AG20443 (cell line): ENCODE measurements around the gene SLC2A9.

Experiments used
- DNase-seq: peaks from one replicate; pipeline ENCODE4 v3.0.0; 2012; ENCODE audit warnings: low spot score, mixed read lengths

SLC2A9 gene

GRCh38 chr4:10020106-10020505, 1.2 kb downstream of the SLC2A9 start:
- no peak for DNase-seq

- DNase-seq = no peak
Measured at GRCh38 chr4:10019521-10020051, 1.7 kb downstream of the SLC2A9 start.

GRCh38 chr4:10018818-10019461, 2.4 kb downstream of the SLC2A9 start:
- DNase-seq = peak; percentile 98

- DNase-seq = no peak
Measured at GRCh38 chr4:10017037-10017893, 4.0 kb downstream of the SLC2A9 start.

GRCh38 chr4:10016169-10016568, 5.1 kb downstream of the SLC2A9 start:
- DNase-seq = no peak

- no peak for DNase-seq
Measured at GRCh38 chr4:10015140-10015753, 6.0 kb downstream of the SLC2A9 start.

GRCh38 chr4:10013722-10014121, 7.6 kb downstream of the SLC2A9 start:
- DNase-seq = peak; percentile 52

- DNase-seq = no peak
Measured at GRCh38 chr4:10011885-10012284, 9.4 kb downstream of the SLC2A9 start.

- DNase-seq = no peak
Measured at GRCh38 chr4:10011277-10011676, 10.0 kb downstream of the SLC2A9 start.

GRCh38 chr4:10009861-10010500, 11.3 kb downstream of the SLC2A9 start:
- DNase-seq = no peak

GRCh38 chr4:10008609-10009005, 12.7 kb downstream of the SLC2A9 start:
- no peak for DNase-seq

GRCh38 chr4:10007793-10008608, 13.3 kb downstream of the SLC2A9 start:
- DNase-seq = no peak

- DNase-seq = no peak
Measured at GRCh38 chr4:10007436-10007740, 13.9 kb downstream of the SLC2A9 start.

- DNase-seq = peak; percentile 21
Measured at GRCh38 chr4:10006601-10007435, 14.5 kb downstream of the SLC2A9 start.

GRCh38 chr4:10006231-10006600, 15.1 kb downstream of the SLC2A9 start:
- DNase-seq = peak; percentile 70

- no peak for DNase-seq
Measured at GRCh38 chr4:10005632-10006031, 15.7 kb downstream of the SLC2A9 start.

GRCh38 chr4:10003666-10004065, 17.6 kb downstream of the SLC2A9 start:
- no peak for DNase-seq

GRCh38 chr4:10002278-10002677, 19.0 kb downstream of the SLC2A9 start:
- DNase-seq = no peak

GRCh38 chr4:10001757-10002156, 19.5 kb downstream of the SLC2A9 start:
- DNase-seq = no peak

GRCh38 chr4:9999956-10000561, 21.2 kb downstream of the SLC2A9 start:
- DNase-seq = no peak
